H9 (cell line): Measurements from ENCODE around the gene TCERG1L. TPM values are rescaled to one million over a fixed set of nuclear protein-coding genes. Genes with fewer than 3 reads are reported as not detected.

Experiments used
- DNase-seq: peaks from one replicate; pipeline ENCODE4 v3.0.0-alpha.2; 2017
- H2AFZ ChIP-seq: one replicate; pipeline ENCODE4 v1.6.1; 2013; ENCODE audit warnings: mild to moderate bottlenecking, low read length, control low read depth, moderate library complexity
- H2AK5ac ChIP-seq: 2 replicates; pipeline ENCODE4 v1.6.1; 2013; ENCODE audit warnings: low read length, control low read depth, mixed read lengths; ENCODE audit not compliant: insufficient read length
- H2BK120ac ChIP-seq: one replicate; pipeline ENCODE4 v1.6.1; 2013; ENCODE audit warnings: low read depth, mild to moderate bottlenecking, low read length, control low read depth, inconsistent platforms; ENCODE audit not compliant: poor library complexity, severe bottlenecking
- H2BK12ac ChIP-seq: 2 replicates; pipeline ENCODE4 v1.6.1; 2013; ENCODE audit warnings: low read length, control low read depth, mixed read lengths, low read depth; ENCODE audit not compliant: insufficient read length
- H2BK15ac ChIP-seq: 2 replicates; pipeline ENCODE4 v1.6.1; 2013; ENCODE audit warnings: low read depth, low read length, control low read depth
- H2BK20ac ChIP-seq: one replicate; pipeline ENCODE4 v1.6.1; 2013; ENCODE audit warnings: low read depth, mild to moderate bottlenecking, low read length, control low read depth, inconsistent platforms; ENCODE audit not compliant: poor library complexity, severe bottlenecking
- H2BK5ac ChIP-seq: 2 replicates; pipeline ENCODE4 v1.6.1; 2013; ENCODE audit warnings: low read length, control low read depth, mixed read lengths; ENCODE audit not compliant: insufficient read length
- H3K14ac ChIP-seq: 2 replicates; pipeline ENCODE4 v1.6.1; 2013; ENCODE audit warnings: low read length, control low read depth; ENCODE audit not compliant: insufficient read depth
- H3K18ac ChIP-seq: 2 replicates; pipeline ENCODE4 v1.6.1; 2013; ENCODE audit warnings: low read depth, mild to moderate bottlenecking, mixed read lengths, low read length, control low read depth; ENCODE audit not compliant: insufficient read length
- H3K23ac ChIP-seq: 2 replicates; pipeline ENCODE4 v1.6.1; 2013; ENCODE audit warnings: low read length, control low read depth, mixed read lengths, low read depth; ENCODE audit not compliant: insufficient read length
- H3K23me2 ChIP-seq: 2 replicates; pipeline ENCODE4 v1.6.1; 2013; ENCODE audit warnings: low read depth, mild to moderate bottlenecking, mixed read lengths, low read length, control low read depth; ENCODE audit not compliant: insufficient read length, poor library complexity, severe bottlenecking
- H3K27ac ChIP-seq: 2 replicates; pipeline ENCODE4 v1.5.1; 2013; ENCODE audit warnings: low read length, control low read depth, mixed read lengths, low read depth; ENCODE audit not compliant: insufficient read length
- H3K27me3 ChIP-seq: 2 replicates; pipeline ENCODE4 v1.6.1; 2013; ENCODE audit warnings: low read length, control low read depth, inconsistent platforms; ENCODE audit not compliant: insufficient read depth
- H3K4ac ChIP-seq: 2 replicates; pipeline ENCODE4 v1.6.1; 2013; ENCODE audit warnings: low read depth, mild to moderate bottlenecking, control low read depth, inconsistent platforms, low read length, moderate library complexity
- H3K4me1 ChIP-seq: 2 replicates; pipeline ENCODE4 v1.6.1; 2013; ENCODE audit warnings: low read length, control low read depth, inconsistent platforms; ENCODE audit not compliant: insufficient read depth
- H3K4me2 ChIP-seq: 2 replicates; pipeline ENCODE4 v1.6.1; 2013; ENCODE audit warnings: low read length, control low read depth, mixed read lengths; ENCODE audit not compliant: insufficient read length, insufficient read depth
- H3K56ac ChIP-seq: 2 replicates; pipeline ENCODE4 v1.6.1; 2013; ENCODE audit warnings: low read depth, mild to moderate bottlenecking, mixed read lengths, low read length, control low read depth; ENCODE audit not compliant: insufficient read length
- H3K79me1 ChIP-seq: 2 replicates; pipeline ENCODE4 v1.6.1; 2013; ENCODE audit warnings: low read depth, mild to moderate bottlenecking, moderate library complexity, low read length, control low read depth, inconsistent platforms; ENCODE audit not compliant: insufficient read depth, poor library complexity, severe bottlenecking
- H3K79me2 ChIP-seq: 2 replicates; pipeline ENCODE4 v1.6.1; 2013; ENCODE audit warnings: low read length, control low read depth, inconsistent platforms; ENCODE audit not compliant: insufficient read depth
- H3K9ac ChIP-seq: 2 replicates; pipeline ENCODE4 v1.6.1; 2013; ENCODE audit warnings: low read length, control low read depth, mixed read lengths; ENCODE audit not compliant: insufficient read length; ENCODE audit errors: extremely low read depth
- H3K9me3 ChIP-seq: one replicate; pipeline ENCODE4 v1.6.1; 2013; ENCODE audit warnings: low read depth, low read length, inconsistent platforms; ENCODE audit not compliant: control insufficient read depth
- H3T11ph ChIP-seq: one replicate; pipeline ENCODE4 v1.6.1; 2013; ENCODE audit warnings: mild to moderate bottlenecking, low read length, control low read depth, inconsistent platforms
- H4K20me1 ChIP-seq: one replicate; pipeline ENCODE4 v1.6.1; 2013; ENCODE audit not compliant: control insufficient read depth, insufficient read length, insufficient read depth
- H4K5ac ChIP-seq: 2 replicates; pipeline ENCODE4 v1.6.1; 2013; ENCODE audit warnings: low read depth, mild to moderate bottlenecking, mixed read lengths, low read length, control low read depth; ENCODE audit not compliant: insufficient read length
- H4K8ac ChIP-seq: replicated peaks from 2 replicates; pipeline ENCODE4 v1.6.1; 2013; ENCODE audit warnings: low read length, control low read depth, mixed read lengths, low read depth; ENCODE audit not compliant: insufficient read length
- H4K91ac ChIP-seq: 2 replicates; pipeline ENCODE4 v1.6.1; 2013; ENCODE audit warnings: low read depth, mild to moderate bottlenecking, moderate library complexity, mixed read lengths, low read length, control low read depth; ENCODE audit not compliant: insufficient read length
- H3K27ac Mint-ChIP-seq, 3 experiments: 2 replicates in 2 of 3; 3 replicates in 1 of 3; pipeline ENCODE4 v1.8.0; 2020 to 2021; ENCODE audit warnings: mixed read lengths in 3 of 3, mild to moderate bottlenecking in 1 of 3, moderate library complexity in 1 of 3
- H3K27me3 Mint-ChIP-seq: 2 replicates; pipeline ENCODE4 v1.8.0; 2021; ENCODE audit warnings: low read depth, mild to moderate bottlenecking, moderate library complexity, mixed read lengths
- H3K36me3 Mint-ChIP-seq, 3 experiments: 2 replicates in 2 of 3; 3 replicates in 1 of 3; pipeline ENCODE4 v1.8.0; 2020 to 2021; ENCODE audit warnings: low read depth in 3 of 3, mixed read lengths in 3 of 3; ENCODE audit not compliant: insufficient read depth in 1 of 3
- H3K4me1 Mint-ChIP-seq, 2 experiments: 2 replicates each; pipeline ENCODE4 v1.8.0; 2020; ENCODE audit warnings: mixed read lengths in 2 of 2
- H3K4me3 Mint-ChIP-seq, 2 experiments: 2 replicates in 1 of 2; 3 replicates in 1 of 2; pipeline ENCODE4 v1.8.0; 2020 to 2021; ENCODE audit warnings: mild to moderate bottlenecking in 2 of 2, mixed read lengths in 2 of 2, moderate library complexity in 1 of 2
- H3K9me3 Mint-ChIP-seq, 2 experiments: 2 replicates in 1 of 2; 3 replicates in 1 of 2; pipeline ENCODE4 v1.8.0; 2020; ENCODE audit warnings: mild to moderate bottlenecking in 2 of 2, mixed read lengths in 2 of 2, moderate library complexity in 1 of 2
- WGBS: extraction: QIAGEN DNeasy Blood & Tissue Kit; methylation state at CpG from one replicate; pipeline ENCODE4 v1.1.7; 2013; ENCODE audit warnings: missing lambda C conversion rate, low lambda C conversion rate, mixed read lengths; ENCODE audit not compliant: insufficient read length; ENCODE audit errors: extremely low coverage; 5-methylcytosine and 5-hydroxymethylcytosine counted together
- total RNA-seq: library from RNA; stranded (reverse); gene quantifications from 2 replicates; pipeline ENCODE4 v1.2.1, GENCODE V29; 2021
- TF ChIP-seq, protein P1 (sequence below): fragments of 200-600 bp; sonication (generic); conservative IDR thresholded peaks from 3 replicates; pipeline ENCODE4 v1.8.0; 2021; ENCODE audit warnings: antibody characterized with exemption, mild to moderate bottlenecking

Gene TCERG1L
- total RNA-seq, 1 experiment from 2014 or later: 3.3 TPM

GRCh38 chr10:131174211-131174565 lies 137.3 kb downstream of the TCERG1L start:
- no peak overlapping the region for H3K4me2 ChIP-seq
- TF ChIP-seq, protein P1, sequence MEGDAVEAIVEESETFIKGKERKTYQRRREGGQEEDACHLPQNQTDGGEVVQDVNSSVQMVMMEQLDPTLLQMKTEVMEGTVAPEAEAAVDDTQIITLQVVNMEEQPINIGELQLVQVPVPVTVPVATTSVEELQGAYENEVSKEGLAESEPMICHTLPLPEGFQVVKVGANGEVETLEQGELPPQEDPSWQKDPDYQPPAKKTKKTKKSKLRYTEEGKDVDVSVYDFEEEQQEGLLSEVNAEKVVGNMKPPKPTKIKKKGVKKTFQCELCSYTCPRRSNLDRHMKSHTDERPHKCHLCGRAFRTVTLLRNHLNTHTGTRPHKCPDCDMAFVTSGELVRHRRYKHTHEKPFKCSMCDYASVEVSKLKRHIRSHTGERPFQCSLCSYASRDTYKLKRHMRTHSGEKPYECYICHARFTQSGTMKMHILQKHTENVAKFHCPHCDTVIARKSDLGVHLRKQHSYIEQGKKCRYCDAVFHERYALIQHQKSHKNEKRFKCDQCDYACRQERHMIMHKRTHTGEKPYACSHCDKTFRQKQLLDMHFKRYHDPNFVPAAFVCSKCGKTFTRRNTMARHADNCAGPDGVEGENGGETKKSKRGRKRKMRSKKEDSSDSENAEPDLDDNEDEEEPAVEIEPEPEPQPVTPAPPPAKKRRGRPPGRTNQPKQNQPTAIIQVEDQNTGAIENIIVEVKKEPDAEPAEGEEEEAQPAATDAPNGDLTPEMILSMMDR: no peak
- H3K18ac ChIP-seq: no peak overlapping the region
- H3K36me3 Mint-ChIP-seq: no peaks in the 10 kb centered on the region
- no peaks in the 10 kb centered on the region for H3K23me2 ChIP-seq
- H2BK5ac ChIP-seq: no peak overlapping the region
- no peak overlapping the region for H3K9ac ChIP-seq
- H4K91ac ChIP-seq: no peak overlapping the region
- no peak overlapping the region for H2AK5ac ChIP-seq
- no peak overlapping the region for H3K27ac ChIP-seq
- H3K4me1 ChIP-seq: no peaks in the 10 kb centered on the region
- H3K79me2 ChIP-seq: no peaks in the 10 kb centered on the region
- H3K27me3 ChIP-seq: no peaks in the 10 kb centered on the region
- no peak overlapping the region for H2BK12ac ChIP-seq
- no peaks in the 10 kb centered on the region; the same call in 1 of the 2 replicates for H3K27me3 Mint-ChIP-seq
- peaks cover 0 to 2% of the 10 kb centered on the region in 2 experiments; a peak in 1 of 5 replicates for H3K9me3 Mint-ChIP-seq
- no peak overlapping the region for H3K56ac ChIP-seq
- H3K9me3 ChIP-seq: no peaks in the 10 kb centered on the region
- H3K4ac ChIP-seq: no peak overlapping the region
- H4K5ac ChIP-seq: no peak overlapping the region
- peak; percentile 28 for DNase-seq
- no CpG with 5 or more reads among the region's 13 CpGs for WGBS
- H3K14ac ChIP-seq: no peak overlapping the region
- H2AFZ ChIP-seq: no peak overlapping the region
- no peaks in the 10 kb centered on the region for H3K79me1 ChIP-seq
- no peak overlapping the region for H2BK20ac ChIP-seq
- no peaks in the 10 kb centered on the region for H4K20me1 ChIP-seq
- no peak overlapping the region for H2BK15ac ChIP-seq
- H2BK120ac ChIP-seq: no peak overlapping the region
- no peak overlapping the region for H3T11ph ChIP-seq
- H3K23ac ChIP-seq: no peak overlapping the region
- H3K4me1 Mint-ChIP-seq: peaks cover 3 to 12% of the 10 kb centered on the region in 2 experiments
- H3K4me3 Mint-ChIP-seq: no peak overlapping the region
- H4K8ac ChIP-seq: no peak overlapping the region
- no peak overlapping the region; a peak in 1 of 7 replicates for H3K27ac Mint-ChIP-seq
